ENCODE data around the gene SNRNP200.

SNRNP200 gene

DNA sequence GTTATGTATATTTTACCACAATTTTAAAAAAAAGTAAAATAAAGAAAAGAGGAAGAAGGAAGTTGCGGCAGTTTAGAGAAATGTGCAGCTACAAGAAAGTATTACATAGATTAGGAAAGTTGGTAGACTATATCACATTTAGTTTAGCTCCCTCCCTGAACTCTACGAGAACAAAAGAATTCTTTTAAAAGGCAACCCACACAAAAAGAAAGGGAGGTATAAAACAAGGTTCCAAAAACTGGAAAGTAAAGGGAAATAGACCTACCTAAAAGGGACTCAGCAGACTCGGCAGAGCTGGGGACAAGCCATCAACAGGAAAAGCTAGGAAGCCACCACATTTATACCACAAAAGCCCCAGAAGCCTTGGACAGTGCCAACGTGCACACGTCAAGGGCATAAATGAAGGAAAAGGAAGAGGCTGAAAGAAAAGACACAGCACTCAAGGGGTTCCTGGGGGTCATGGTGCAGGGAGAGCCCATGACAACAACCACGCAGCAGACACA is 48.7 kb downstream of the SNRNP200 start:
- Histone ChIP-seq H2AK5ac (ENCODE audit: low read length) (no peak overlapping the region), H2BK5ac (ENCODE audit: low read depth, low read length, poor library complexity) (no peak overlapping the region), H2BK120ac (ENCODE audit: insufficient read depth, low read length, poor library complexity) (no peak overlapping the region), H3K27me3 (ENCODE audit: insufficient read depth, low read length) (no peaks in the 10 kb centered on the region), H3K4ac (ENCODE audit: low read depth, low read length) (no peak overlapping the region), H3K14ac (ENCODE audit: low read length) (no peak overlapping the region), H3K27ac (ENCODE audit: low read depth, low read length) (no peak overlapping the region), H2BK12ac (ENCODE audit: low read length) (no peak overlapping the region), H4K91ac (ENCODE audit: low read depth, low read length) (no peak overlapping the region), H3K4me3 (ENCODE audit: low read depth, low read length) (no peak overlapping the region), H4K8ac (ENCODE audit: low read depth, low read length) (no peak overlapping the region), H3K36me3 (ENCODE audit: control insufficient read depth in 1 of 2, insufficient read depth in 2 of 2, low read length in 2 of 2) (peaks cover 44 to 49% of the 10 kb centered on the region in 2 experiments), H3K4me1 (ENCODE audit: control insufficient read depth in 1 of 2, insufficient read depth in 2 of 2, low read length in 2 of 2) (peaks cover 10 to 13% of the 10 kb centered on the region in 2 experiments), H3K79me1 (ENCODE audit: low read length) (no peaks in the 10 kb centered on the region), H2AFZ (ENCODE audit: insufficient read depth, low read length, poor library complexity) (no peak overlapping the region), H3K4me2 (ENCODE audit: low read length) (no peak overlapping the region), H3K23ac (ENCODE audit: low read length) (no peak overlapping the region), H3K18ac (ENCODE audit: low read length) (no peak overlapping the region), H3K9me3 (ENCODE audit: insufficient read depth, low read depth, low read length) (peaks cover 2% of the 10 kb centered on the region), H3K9ac (ENCODE audit: low read length) (no peak overlapping the region), H4K12ac (ENCODE audit: low read depth, low read length) (no peak overlapping the region), H3K79me2 (ENCODE audit: control insufficient read depth, insufficient read depth, low read length, poor library complexity) (no peaks in the 10 kb centered on the region)
- no peak for DNase-seq
- WGBS (ENCODE audit: extremely low coverage, insufficient coverage, insufficient read length): no CpG with 5 or more reads among the region's 6 CpGs

DNA sequence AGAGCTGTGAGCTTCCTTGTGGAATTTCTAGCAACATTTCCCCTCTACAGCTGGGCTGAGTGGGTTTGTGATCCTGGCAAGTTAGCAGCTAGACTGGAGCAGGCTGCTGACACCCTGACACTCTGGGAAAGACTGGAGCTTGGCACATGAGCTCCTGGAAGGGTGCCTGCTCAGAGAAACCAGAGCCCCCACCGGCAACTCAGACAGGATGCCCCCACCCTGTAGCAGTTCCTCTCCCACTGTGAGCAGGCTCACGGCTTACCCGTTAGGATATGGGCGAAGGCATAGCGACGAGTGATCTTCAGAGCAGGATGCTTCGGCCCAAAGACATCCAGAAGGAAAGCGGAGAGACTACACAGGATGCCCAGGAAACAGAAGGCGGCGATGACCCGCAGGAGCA is 50.8 kb downstream of the SNRNP200 start:
- Histone ChIP-seq H3K4me2 (ENCODE audit: low read length) (no peak overlapping the region), H2BK5ac (ENCODE audit: low read depth, low read length, poor library complexity) (no peak overlapping the region), H2BK12ac (ENCODE audit: low read length) (no peak overlapping the region), H2BK120ac (ENCODE audit: insufficient read depth, low read length, poor library complexity) (no peak overlapping the region), H4K91ac (ENCODE audit: low read depth, low read length) (no peak overlapping the region), H3K9me3 (ENCODE audit: insufficient read depth, low read depth, low read length) (peaks cover 2% of the 10 kb centered on the region), H3K4me1 (ENCODE audit: control insufficient read depth in 1 of 2, insufficient read depth in 2 of 2, low read length in 2 of 2) (peaks cover 0 to 3% of the 10 kb centered on the region in 2 experiments), H3K36me3 (ENCODE audit: control insufficient read depth in 1 of 2, insufficient read depth in 2 of 2, low read length in 2 of 2) (peaks cover 41 to 45% of the 10 kb centered on the region in 2 experiments), H2AFZ (ENCODE audit: insufficient read depth, low read length, poor library complexity) (no peak overlapping the region), H3K79me1 (ENCODE audit: low read length) (no peaks in the 10 kb centered on the region), H4K12ac (ENCODE audit: low read depth, low read length) (no peak overlapping the region), H3K9ac (ENCODE audit: low read length) (no peak overlapping the region), H3K27me3 (ENCODE audit: insufficient read depth, low read length) (no peaks in the 10 kb centered on the region), H4K8ac (ENCODE audit: low read depth, low read length) (no peak overlapping the region), H3K4me3 (ENCODE audit: low read depth, low read length) (no peak overlapping the region), H3K4ac (ENCODE audit: low read depth, low read length) (no peak overlapping the region), H3K27ac (ENCODE audit: low read depth, low read length) (no peak overlapping the region), H3K14ac (ENCODE audit: low read length) (no peak overlapping the region), H2AK5ac (ENCODE audit: low read length) (no peak overlapping the region), H3K18ac (ENCODE audit: low read length) (no peak overlapping the region), H3K23ac (ENCODE audit: low read length) (no peak overlapping the region), H3K79me2 (ENCODE audit: control insufficient read depth, insufficient read depth, low read length, poor library complexity) (no peaks in the 10 kb centered on the region)
- DNase-seq: no peak
- no CpG with 5 or more reads among the region's 11 CpGs for WGBS (ENCODE audit: extremely low coverage, insufficient coverage, insufficient read length)

DNA sequence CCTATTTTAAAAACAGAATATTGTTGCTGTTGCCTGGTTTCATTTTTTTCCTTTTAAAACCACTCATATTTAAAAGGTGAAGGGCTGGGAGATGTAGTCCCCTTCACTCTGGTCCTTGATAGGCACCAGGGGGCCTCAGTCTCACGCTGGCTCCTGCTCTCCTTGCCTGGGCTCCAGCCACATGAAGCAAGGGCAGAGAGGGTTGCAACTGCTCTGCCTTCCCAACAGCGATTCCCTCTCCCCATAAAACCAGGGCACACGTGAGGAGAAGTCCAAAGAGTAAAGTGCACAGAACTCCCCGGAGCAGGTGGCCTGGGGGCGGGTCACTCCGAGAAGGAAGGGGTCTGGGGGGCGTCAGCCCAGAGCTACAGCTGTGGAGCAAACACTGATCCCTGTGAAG is 52.3 kb downstream of the SNRNP200 start:
- Histone ChIP-seq H2BK12ac (ENCODE audit: low read length) (no peak overlapping the region), H4K91ac (ENCODE audit: low read depth, low read length) (no peak overlapping the region), H3K79me2 (ENCODE audit: control insufficient read depth, insufficient read depth, low read length, poor library complexity) (no peaks in the 10 kb centered on the region), H3K27ac (ENCODE audit: low read depth, low read length) (no peak overlapping the region), H3K4me3 (ENCODE audit: low read depth, low read length) (no peak overlapping the region), H3K9ac (ENCODE audit: low read length) (no peak overlapping the region), H3K14ac (ENCODE audit: low read length) (no peak overlapping the region), H3K18ac (ENCODE audit: low read length) (no peak overlapping the region), H3K23ac (ENCODE audit: low read length) (no peak overlapping the region), H3K4me2 (ENCODE audit: low read length) (no peak overlapping the region), H3K79me1 (ENCODE audit: low read length) (no peaks in the 10 kb centered on the region), H2BK5ac (ENCODE audit: low read depth, low read length, poor library complexity) (no peak overlapping the region), H3K36me3 (ENCODE audit: control insufficient read depth in 1 of 2, insufficient read depth in 2 of 2, low read length in 2 of 2) (peaks cover 31 to 33% of the 10 kb centered on the region in 2 experiments), H3K4ac (ENCODE audit: low read depth, low read length) (no peak overlapping the region), H4K8ac (ENCODE audit: low read depth, low read length) (no peak overlapping the region), H2AK5ac (ENCODE audit: low read length) (no peak overlapping the region), H3K27me3 (ENCODE audit: insufficient read depth, low read length) (no peaks in the 10 kb centered on the region), H3K9me3 (ENCODE audit: insufficient read depth, low read depth, low read length) (peaks cover 1% of the 10 kb centered on the region), H3K4me1 (ENCODE audit: control insufficient read depth in 1 of 2, insufficient read depth in 2 of 2, low read length in 2 of 2) (peaks cover 0 to 3% of the 10 kb centered on the region in 2 experiments), H2AFZ (ENCODE audit: insufficient read depth, low read length, poor library complexity) (no peak overlapping the region), H4K12ac (ENCODE audit: low read depth, low read length) (no peak overlapping the region), H2BK120ac (ENCODE audit: insufficient read depth, low read length, poor library complexity) (no peak overlapping the region)
- DNase-seq: no peak
- no CpG with 5 or more reads among the region's 7 CpGs for WGBS (ENCODE audit: extremely low coverage, insufficient coverage, insufficient read length)

DNA sequence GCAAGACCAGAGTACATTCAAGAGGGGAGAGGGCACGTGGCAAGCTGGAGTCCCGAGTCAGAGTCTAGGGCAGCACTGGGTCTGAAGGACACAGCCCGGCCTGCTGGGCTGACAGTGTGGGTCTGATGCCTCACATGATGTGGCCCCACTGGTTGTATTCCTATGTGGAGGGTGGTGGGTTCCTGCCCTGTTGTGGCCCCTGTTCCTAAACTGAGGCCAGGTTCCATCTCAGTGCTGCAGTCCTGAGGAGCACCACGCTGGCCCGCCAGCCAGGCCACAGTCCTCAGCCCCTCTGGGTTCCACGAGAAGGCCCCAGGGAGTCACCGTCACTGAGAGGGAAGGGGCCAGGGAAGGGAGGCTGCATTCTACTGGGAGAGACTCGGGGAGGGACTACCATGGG is 52.8 kb downstream of the SNRNP200 start:
- Histone ChIP-seq H2BK5ac (ENCODE audit: low read depth, low read length, poor library complexity) (no peak overlapping the region), H3K18ac (ENCODE audit: low read length) (no peak overlapping the region)
- WGBS (ENCODE audit: extremely low coverage, insufficient coverage, insufficient read length): no CpG with 5 or more reads among the region's 8 CpGs

More for the DNA sequence above, 52.8 kb downstream of the SNRNP200 start:
- no peak overlapping the region for H2AK5ac ChIP-seq (ENCODE audit: low read length)
- H2AFZ ChIP-seq (ENCODE audit: insufficient read depth, low read length, poor library complexity): no peak overlapping the region
- DNase-seq: no peak
- peaks cover 31 to 33% of the 10 kb centered on the region in 2 experiments for H3K36me3 ChIP-seq (ENCODE audit: control insufficient read depth in 1 of 2, insufficient read depth in 2 of 2, low read length in 2 of 2)
- peaks cover 0 to 3% of the 10 kb centered on the region in 2 experiments for H3K4me1 ChIP-seq (ENCODE audit: control insufficient read depth in 1 of 2, insufficient read depth in 2 of 2, low read length in 2 of 2)
- H3K9ac ChIP-seq (ENCODE audit: low read length): no peak overlapping the region
- H3K27me3 ChIP-seq (ENCODE audit: insufficient read depth, low read length): no peaks in the 10 kb centered on the region
- no peak overlapping the region for H3K27ac ChIP-seq (ENCODE audit: low read depth, low read length)
- H4K8ac ChIP-seq (ENCODE audit: low read depth, low read length): no peak overlapping the region
- no peaks in the 10 kb centered on the region for H3K79me2 ChIP-seq (ENCODE audit: control insufficient read depth, insufficient read depth, low read length, poor library complexity)
- no peak overlapping the region for H4K12ac ChIP-seq (ENCODE audit: low read depth, low read length)
- H3K14ac ChIP-seq (ENCODE audit: low read length): no peak overlapping the region
- no peak overlapping the region for H2BK120ac ChIP-seq (ENCODE audit: insufficient read depth, low read length, poor library complexity)
- no peak overlapping the region for H2BK12ac ChIP-seq (ENCODE audit: low read length)
- H3K4me2 ChIP-seq (ENCODE audit: low read length): no peak overlapping the region
- H4K91ac ChIP-seq (ENCODE audit: low read depth, low read length): no peak overlapping the region
- no peak overlapping the region for H3K23ac ChIP-seq (ENCODE audit: low read length)
- no peaks in the 10 kb centered on the region for H3K79me1 ChIP-seq (ENCODE audit: low read length)
- no peak overlapping the region for H3K4ac ChIP-seq (ENCODE audit: low read depth, low read length)
- no peaks in the 10 kb centered on the region for H3K9me3 ChIP-seq (ENCODE audit: insufficient read depth, low read depth, low read length)
- no peak overlapping the region for H3K4me3 ChIP-seq (ENCODE audit: low read depth, low read length)
